Measurements from ENCODE around the gene NOS3. TPM values are rescaled to one million over a fixed set of nuclear protein-coding genes. Genes with fewer than 3 reads are reported as not detected.

The NOS3 gene
- total RNA-seq, 1 donor from 2014 or later: 7.4 TPM

- DNase-seq (ENCODE audit: low read depth, low spot score): no peak
- H3K4me1 Mint-ChIP-seq: peaks cover 24% of the 10 kb centered on the region
- H3K36me3 Mint-ChIP-seq (ENCODE audit: low read depth): no peaks in the 10 kb centered on the region
- no peaks in the 10 kb centered on the region for H3K9me3 Mint-ChIP-seq
- no peaks in the 10 kb centered on the region for H3K27me3 Mint-ChIP-seq (ENCODE audit: low read depth)
- no peak overlapping the region for H3K4me3 Mint-ChIP-seq
- no peak overlapping the region for H3K27ac Mint-ChIP-seq (ENCODE audit: unreplicated experiment)
- TF ChIP-seq, protein P1, sequence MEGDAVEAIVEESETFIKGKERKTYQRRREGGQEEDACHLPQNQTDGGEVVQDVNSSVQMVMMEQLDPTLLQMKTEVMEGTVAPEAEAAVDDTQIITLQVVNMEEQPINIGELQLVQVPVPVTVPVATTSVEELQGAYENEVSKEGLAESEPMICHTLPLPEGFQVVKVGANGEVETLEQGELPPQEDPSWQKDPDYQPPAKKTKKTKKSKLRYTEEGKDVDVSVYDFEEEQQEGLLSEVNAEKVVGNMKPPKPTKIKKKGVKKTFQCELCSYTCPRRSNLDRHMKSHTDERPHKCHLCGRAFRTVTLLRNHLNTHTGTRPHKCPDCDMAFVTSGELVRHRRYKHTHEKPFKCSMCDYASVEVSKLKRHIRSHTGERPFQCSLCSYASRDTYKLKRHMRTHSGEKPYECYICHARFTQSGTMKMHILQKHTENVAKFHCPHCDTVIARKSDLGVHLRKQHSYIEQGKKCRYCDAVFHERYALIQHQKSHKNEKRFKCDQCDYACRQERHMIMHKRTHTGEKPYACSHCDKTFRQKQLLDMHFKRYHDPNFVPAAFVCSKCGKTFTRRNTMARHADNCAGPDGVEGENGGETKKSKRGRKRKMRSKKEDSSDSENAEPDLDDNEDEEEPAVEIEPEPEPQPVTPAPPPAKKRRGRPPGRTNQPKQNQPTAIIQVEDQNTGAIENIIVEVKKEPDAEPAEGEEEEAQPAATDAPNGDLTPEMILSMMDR (conservative IDR thresholded peaks at IDR 0.05): no peak
Measured at GRCh38 chr7:150951181-150951520, 39.7 kb upstream of the NOS3 start.

DNA sequence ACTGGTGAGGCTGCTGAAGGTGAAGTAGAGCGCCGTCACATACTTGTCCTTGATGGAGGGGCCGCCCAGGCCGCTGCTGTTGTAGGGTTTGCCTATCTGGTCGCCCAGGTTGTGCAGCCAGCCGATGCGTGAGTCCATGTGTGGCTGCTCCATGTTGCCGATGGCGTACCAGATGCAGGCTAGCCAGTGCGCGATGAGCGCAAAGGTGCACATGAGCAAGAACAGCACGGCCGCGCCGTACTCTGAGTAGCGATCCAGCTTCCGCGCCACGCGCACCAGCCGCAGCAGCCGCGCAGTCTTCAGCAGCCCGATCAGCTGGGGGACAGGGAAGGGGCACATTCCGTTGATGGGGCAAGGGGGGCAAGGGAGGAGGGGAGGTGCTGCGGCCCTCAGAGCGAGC lies 39.3 kb upstream of the NOS3 start:
- Mint-ChIP-seq H3K4me3 (no peak overlapping the region), H3K27me3 (ENCODE audit: low read depth) (no peaks in the 10 kb centered on the region), H3K36me3 (ENCODE audit: low read depth) (no peaks in the 10 kb centered on the region), H3K4me1 (peaks cover 24% of the 10 kb centered on the region), H3K27ac (ENCODE audit: unreplicated experiment) (no peak overlapping the region), H3K9me3 (no peaks in the 10 kb centered on the region)
- no peak for DNase-seq (ENCODE audit: low read depth, low spot score)
- TF ChIP-seq, protein P1 (conservative IDR thresholded peaks at IDR 0.05): no peak

DNA sequence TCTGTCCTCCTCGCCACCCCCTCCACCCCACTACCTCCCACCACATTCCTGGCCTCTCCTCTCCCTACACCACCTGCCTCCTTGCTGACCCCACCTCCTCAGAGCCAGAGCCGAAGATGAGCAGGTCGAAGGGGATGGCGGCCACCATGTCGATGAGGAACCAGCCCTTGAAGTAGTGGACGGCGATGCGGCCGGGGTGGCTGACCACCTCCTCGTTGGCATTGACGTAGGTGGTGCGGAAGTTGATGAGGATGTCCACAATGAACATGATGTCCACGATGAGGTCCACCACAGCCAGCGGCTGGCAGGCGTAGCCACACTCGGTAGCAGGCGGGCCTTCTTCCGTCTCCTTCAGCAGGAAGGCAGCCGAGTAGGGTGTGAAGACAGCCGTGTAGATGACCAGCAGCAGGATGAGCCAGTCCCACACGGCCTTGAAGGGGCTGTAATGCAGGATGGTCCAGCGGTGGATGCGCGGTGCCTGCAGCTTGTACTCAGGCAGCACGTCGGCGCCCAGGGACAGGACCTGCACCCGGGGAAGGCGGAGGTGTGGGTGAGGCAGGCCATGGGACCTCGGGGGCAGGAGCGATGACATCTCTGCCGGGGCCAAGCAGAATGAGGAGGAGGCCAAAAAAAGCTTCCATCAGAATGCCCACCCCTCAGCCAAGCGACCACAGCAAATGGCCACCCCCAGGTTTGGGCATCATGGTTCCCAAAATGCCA lies 38.3 kb upstream of the NOS3 start:
- Mint-ChIP-seq H3K36me3 (ENCODE audit: low read depth) (no peaks in the 10 kb centered on the region), H3K27me3 (ENCODE audit: low read depth) (no peaks in the 10 kb centered on the region), H3K9me3 (no peaks in the 10 kb centered on the region), H3K27ac (ENCODE audit: unreplicated experiment) (no peak overlapping the region), H3K4me1 (peaks cover 27% of the 10 kb centered on the region), H3K4me3 (no peak overlapping the region)
- TF ChIP-seq, protein P1 (conservative IDR thresholded peaks at IDR 0.05): no peak
- no peak for DNase-seq (ENCODE audit: low read depth, low spot score)

DNA sequence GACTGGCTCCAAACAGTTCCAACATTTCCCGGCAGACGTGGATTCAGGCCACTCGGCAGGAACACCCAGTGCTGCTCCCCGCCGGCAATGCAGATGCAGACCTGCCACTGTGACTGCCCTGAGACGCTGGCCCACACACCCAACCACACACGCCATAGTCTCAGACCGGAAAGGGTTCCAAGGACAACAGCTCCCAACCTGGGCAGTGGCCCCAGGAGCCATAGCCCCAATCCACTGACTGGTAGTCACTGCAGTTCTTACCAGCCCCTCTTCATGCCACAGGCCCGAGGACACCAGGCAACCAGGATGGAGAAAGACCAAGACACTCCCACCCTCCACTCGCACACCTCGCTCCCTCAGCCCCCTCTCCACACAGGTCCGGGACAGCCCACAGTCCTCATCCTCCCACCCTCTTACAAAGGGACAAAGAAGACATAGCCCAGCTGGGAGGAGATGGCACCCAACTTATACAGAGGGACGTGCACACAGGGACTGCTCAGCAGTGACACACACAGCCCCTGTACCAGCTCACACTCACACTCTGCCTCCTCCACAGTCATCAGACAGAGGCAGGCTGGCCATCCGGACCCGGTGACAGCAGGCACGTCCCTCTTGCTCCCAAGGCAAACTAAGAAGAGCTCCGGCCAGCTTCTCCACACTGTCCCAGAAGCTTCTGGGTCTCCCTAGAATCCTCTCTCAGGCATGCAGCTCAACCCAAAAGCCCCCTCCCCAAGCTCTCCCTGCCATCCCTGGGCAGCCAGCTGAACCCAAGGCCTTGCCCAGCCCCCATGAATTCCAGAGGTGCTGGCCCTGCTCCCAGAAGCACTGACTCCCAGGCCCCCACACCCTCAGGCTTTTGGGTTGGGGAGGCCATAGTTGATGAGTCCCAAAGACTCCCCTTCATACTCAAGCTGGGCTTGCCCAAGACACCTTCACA lies 37.5 kb upstream of the NOS3 start:
- no peak overlapping the region for H3K4me3 Mint-ChIP-seq
- DNase-seq (ENCODE audit: low read depth, low spot score): no peak
- H3K27me3 Mint-ChIP-seq (ENCODE audit: low read depth): no peaks in the 10 kb centered on the region
- no peaks in the 10 kb centered on the region for H3K9me3 Mint-ChIP-seq
- H3K4me1 Mint-ChIP-seq: peaks cover 24% of the 10 kb centered on the region
- H3K36me3 Mint-ChIP-seq (ENCODE audit: low read depth): no peaks in the 10 kb centered on the region
- TF ChIP-seq, protein P1 (conservative IDR thresholded peaks at IDR 0.05): no peak
- no peak overlapping the region for H3K27ac Mint-ChIP-seq (ENCODE audit: unreplicated experiment)

GRCh38 chr7:150954201-150954985 lies 36.4 kb upstream of the NOS3 start:
- H3K4me1 Mint-ChIP-seq: peaks cover 18% of the 10 kb centered on the region
- no peak overlapping the region for H3K27ac Mint-ChIP-seq (ENCODE audit: unreplicated experiment)

More at GRCh38 chr7:150954201-150954985, 36.4 kb upstream of the NOS3 start:
- TF ChIP-seq, protein P1 (conservative IDR thresholded peaks at IDR 0.05): no peak
- DNase-seq (ENCODE audit: low read depth, low spot score): no peak
- H3K4me3 Mint-ChIP-seq: no peak overlapping the region
- H3K27me3 Mint-ChIP-seq (ENCODE audit: low read depth): no peaks in the 10 kb centered on the region
- H3K9me3 Mint-ChIP-seq: no peaks in the 10 kb centered on the region
- no peaks in the 10 kb centered on the region for H3K36me3 Mint-ChIP-seq (ENCODE audit: low read depth)
